ENCODE results near the gene DCP1A. TPM values are rescaled to one million over a fixed set of nuclear protein-coding genes. Genes with fewer than 3 reads are reported as not detected.

DCP1A gene
- polyA plus RNA-seq, 1 of the 3 experiments (the other 2 are of a cell fraction) = 12.9 TPM

DNA sequence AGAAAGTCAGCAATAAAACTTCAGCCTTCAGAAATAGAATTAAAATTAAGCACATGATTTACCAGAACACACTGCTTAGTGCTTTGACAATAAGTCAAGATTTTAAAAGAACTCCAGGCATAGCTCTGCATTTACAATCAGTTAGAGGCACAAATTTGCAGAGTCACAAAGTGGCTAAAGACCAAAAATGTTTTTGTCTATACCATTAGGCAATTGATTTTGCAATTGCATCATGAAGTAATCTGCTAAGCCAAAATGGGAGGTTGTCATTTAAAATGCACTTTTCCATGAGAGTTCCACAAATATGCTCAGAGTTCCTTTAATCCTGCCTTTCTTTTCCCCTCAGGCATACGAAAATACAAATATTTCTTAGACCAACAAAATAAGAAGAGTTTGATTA, 10.1 kb upstream of the DCP1A start (continued):
- TF ChIP-seq CTCF (IDR thresholded peaks at IDR 0.05) (no peak), RXRA (IDR thresholded peaks at IDR 0.05; ENCODE audit: borderline replicate concordance, low read depth) (no peak), RAD21 (IDR thresholded peaks at IDR 0.05; ENCODE audit: low read length) (no peak), RCOR1 (IDR thresholded peaks at IDR 0.05; ENCODE audit: low read length) (no peak)

DNA sequence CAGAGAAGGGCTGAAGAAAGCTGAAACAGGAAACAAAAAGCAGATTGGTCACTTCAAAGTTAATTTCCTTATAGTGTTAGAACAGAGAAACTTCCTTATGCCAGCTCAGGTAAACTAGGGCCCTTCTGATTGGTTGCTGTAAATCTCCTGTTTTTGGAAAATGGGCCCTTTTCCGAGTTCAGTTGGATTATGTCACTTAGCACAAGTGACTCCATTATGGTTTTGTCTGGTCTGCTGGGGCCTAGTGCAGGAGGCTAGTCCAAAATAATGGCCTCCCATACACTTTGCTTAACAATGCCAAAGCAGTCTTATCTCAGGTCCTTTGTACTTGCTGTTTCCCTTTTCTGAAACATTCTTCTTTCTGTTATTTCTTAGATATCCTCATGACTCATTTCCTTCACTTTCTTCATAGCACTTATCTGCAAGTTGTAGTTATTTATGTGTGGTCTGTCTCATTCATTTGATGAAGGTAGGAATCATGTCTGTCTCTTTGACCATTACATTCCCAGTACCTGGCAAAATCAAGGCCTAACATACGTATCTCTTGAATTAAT, 7.7 kb upstream of the DCP1A start:
- H3K4me3 ChIP-seq (ENCODE audit: low read depth in 2 of 2, low read length in 1 of 2) = no peak overlapping the region
- H3K9me3 ChIP-seq = no peaks in the 10 kb centered on the region
- no peaks in the 10 kb centered on the region for H3F3A ChIP-seq (replicated peaks; ENCODE audit: insufficient read depth)
- DNase-seq = no peak
- POLR2A ChIA-PET = no interaction called here
- no peak overlapping the region for H3K4me2 ChIP-seq
- H2AFZ ChIP-seq (ENCODE audit: low read depth) = no peak overlapping the region
- peaks cover 0 to 3% of the 10 kb centered on the region in 2 experiments; a peak in 1 of 4 replicates for H3K4me1 ChIP-seq (ENCODE audit: control insufficient read depth in 1 of 2, insufficient read depth in 2 of 2, low read depth in 1 of 2, low read length in 1 of 2)
- H3K9me2 ChIP-seq = no peaks in the 10 kb centered on the region
- H3K9ac ChIP-seq = no peak overlapping the region
- 86% methylated on average over 2 of the region's 2 CpGs for WGBS (ENCODE audit: low lambda C conversion rate)
- H4K20me1 ChIP-seq (ENCODE audit: insufficient read depth) = no peaks in the 10 kb centered on the region
- H3K27me3 ChIP-seq (ENCODE audit: insufficient read depth) = no peaks in the 10 kb centered on the region
- CTCF ChIA-PET = interaction anchor here (0.9 to 1.9 kb wide), 2 partner anchors 20 to 353 kb away, joined by 4 to 5 read pairs; no protein-coding TSS in a partner anchor
- TF ChIP-seq JUND (IDR thresholded peaks at IDR 0.05) (no peak), RXRA (IDR thresholded peaks at IDR 0.05; ENCODE audit: borderline replicate concordance, low read depth) (no peak), SIN3A (IDR thresholded peaks at IDR 0.05; ENCODE audit: borderline replicate concordance, low read depth, low read length) (no peak), TAF1 (IDR thresholded peaks at IDR 0.05; ENCODE audit: borderline replicate concordance, low read depth, low read length) (no peak)
- TF ChIP-seq, protein P1, sequence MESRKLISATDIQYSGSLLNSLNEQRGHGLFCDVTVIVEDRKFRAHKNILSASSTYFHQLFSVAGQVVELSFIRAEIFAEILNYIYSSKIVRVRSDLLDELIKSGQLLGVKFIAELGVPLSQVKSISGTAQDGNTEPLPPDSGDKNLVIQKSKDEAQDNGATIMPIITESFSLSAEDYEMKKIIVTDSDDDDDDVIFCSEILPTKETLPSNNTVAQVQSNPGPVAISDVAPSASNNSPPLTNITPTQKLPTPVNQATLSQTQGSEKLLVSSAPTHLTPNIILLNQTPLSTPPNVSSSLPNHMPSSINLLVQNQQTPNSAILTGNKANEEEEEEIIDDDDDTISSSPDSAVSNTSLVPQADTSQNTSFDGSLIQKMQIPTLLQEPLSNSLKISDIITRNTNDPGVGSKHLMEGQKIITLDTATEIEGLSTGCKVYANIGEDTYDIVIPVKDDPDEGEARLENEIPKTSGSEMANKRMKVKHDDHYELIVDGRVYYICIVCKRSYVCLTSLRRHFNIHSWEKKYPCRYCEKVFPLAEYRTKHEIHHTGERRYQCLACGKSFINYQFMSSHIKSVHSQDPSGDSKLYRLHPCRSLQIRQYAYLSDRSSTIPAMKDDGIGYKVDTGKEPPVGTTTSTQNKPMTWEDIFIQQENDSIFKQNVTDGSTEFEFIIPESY (IDR thresholded peaks at IDR 0.05; ENCODE audit: borderline replicate concordance, low read depth) = no peak
- TF ChIP-seq, protein P2, sequence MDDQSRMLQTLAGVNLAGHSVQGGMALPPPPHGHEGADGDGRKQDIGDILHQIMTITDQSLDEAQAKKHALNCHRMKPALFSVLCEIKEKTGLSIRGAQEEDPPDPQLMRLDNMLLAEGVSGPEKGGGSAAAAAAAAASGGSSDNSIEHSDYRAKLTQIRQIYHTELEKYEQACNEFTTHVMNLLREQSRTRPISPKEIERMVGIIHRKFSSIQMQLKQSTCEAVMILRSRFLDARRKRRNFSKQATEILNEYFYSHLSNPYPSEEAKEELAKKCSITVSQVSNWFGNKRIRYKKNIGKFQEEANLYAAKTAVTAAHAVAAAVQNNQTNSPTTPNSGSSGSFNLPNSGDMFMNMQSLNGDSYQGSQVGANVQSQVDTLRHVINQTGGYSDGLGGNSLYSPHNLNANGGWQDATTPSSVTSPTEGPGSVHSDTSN (IDR thresholded peaks at IDR 0.05) = peak; percentile 16; the same call in 1 of the 2 replicates
- H3K79me2 ChIP-seq (ENCODE audit: insufficient read depth) = no peaks in the 10 kb centered on the region
- no peak overlapping the region for H3K27ac ChIP-seq (ENCODE audit: low read depth in 2 of 2, low read length in 1 of 2)
- no peaks in the 10 kb centered on the region for H3K36me3 ChIP-seq (replicated peaks in 1 of 2; ENCODE audit: control insufficient read depth in 1 of 2, insufficient read depth in 2 of 2, low read length in 1 of 2)

- Histone ChIP-seq H2AFZ (ENCODE audit: low read depth) (no peak overlapping the region), H3K36me3 (replicated peaks in 1 of 2; ENCODE audit: control insufficient read depth in 1 of 2, insufficient read depth in 2 of 2, low read length in 1 of 2) (no peaks in the 10 kb centered on the region), H3K27ac (ENCODE audit: low read depth in 2 of 2, low read length in 1 of 2) (no peak overlapping the region), H3F3A (replicated peaks; ENCODE audit: insufficient read depth) (no peaks in the 10 kb centered on the region), H3K4me1 (ENCODE audit: control insufficient read depth in 1 of 2, insufficient read depth in 2 of 2, low read depth in 1 of 2, low read length in 1 of 2) (peaks cover 0 to 3% of the 10 kb centered on the region in 2 experiments; a peak in 1 of 4 replicates), H3K27me3 (ENCODE audit: insufficient read depth) (no peaks in the 10 kb centered on the region), H3K9me2 (no peaks in the 10 kb centered on the region), H3K9me3 (no peaks in the 10 kb centered on the region), H3K9ac (no peak overlapping the region), H3K4me3 (ENCODE audit: low read depth in 2 of 2, low read length in 1 of 2) (no peak overlapping the region), H4K20me1 (ENCODE audit: insufficient read depth) (no peaks in the 10 kb centered on the region), H3K79me2 (ENCODE audit: insufficient read depth) (no peaks in the 10 kb centered on the region), H3K4me2 (no peak overlapping the region)
- DNase-seq = no peak
- WGBS (ENCODE audit: low lambda C conversion rate) = 68% methylated on average over 2 of the region's 2 CpGs
- ChIA-PET CTCF (no interaction called here), POLR2A (no interaction called here)
- TF ChIP-seq GABPA (IDR thresholded peaks at IDR 0.05; ENCODE audit: low read depth) = no peak
Measured at GRCh38 chr3:53353202-53353601, 5.9 kb upstream of the DCP1A start.

Data from SK-N-SH (cell line).